ENCODE results near the gene MAFF.
A peak's percentile ranks its signal among the peaks of the same experiment; 100 is the strongest.
"Not testable (repeated sequence)": the region's sequence is repeated elsewhere in the genome, so short reads cannot be mapped to it uniquely, and the experiment has no call there.

Gene MAFF

GRCh38 chr22:38201711-38202436 is at the start of gene MAFF:
MAFF (plus strand) TSS chr22:38201994; CDS start chr22:38213854, 11,860 bp downstream.
- ATAC-seq (ENCODE audit: low read depth) (peak; percentile 76), DNase-seq (ENCODE audit: low spot score) (peak; percentile 90)
- no peaks in the 10 kb centered on the region for H3K9me3 ChIP-seq (ENCODE audit: severe bottlenecking)
- no peaks in the 10 kb centered on the region for H3K27me3 ChIP-seq (ENCODE audit: insufficient read depth, poor library complexity, severe bottlenecking)
- TF ChIP-seq CTCF (IDR thresholded peaks at IDR 0.05; ENCODE audit: poor library complexity, severe bottlenecking): no peak
- 0 out of 2 replicates have a peak, but pooled peaks cover 6% of the 10 kb centered on the region for H3K36me3 ChIP-seq (ENCODE audit: low read depth)
- peak within 1 kb of the TSS; percentile 71 for H3K4me3 ChIP-seq (ENCODE audit: severe bottlenecking)
- H3K4me1 ChIP-seq (ENCODE audit: insufficient read depth, poor library complexity, severe bottlenecking): peaks cover 7% of the 10 kb centered on the region
- H3K27ac ChIP-seq (ENCODE audit: poor library complexity, severe bottlenecking): peak within 1 kb of the TSS; percentile 91

DNA sequence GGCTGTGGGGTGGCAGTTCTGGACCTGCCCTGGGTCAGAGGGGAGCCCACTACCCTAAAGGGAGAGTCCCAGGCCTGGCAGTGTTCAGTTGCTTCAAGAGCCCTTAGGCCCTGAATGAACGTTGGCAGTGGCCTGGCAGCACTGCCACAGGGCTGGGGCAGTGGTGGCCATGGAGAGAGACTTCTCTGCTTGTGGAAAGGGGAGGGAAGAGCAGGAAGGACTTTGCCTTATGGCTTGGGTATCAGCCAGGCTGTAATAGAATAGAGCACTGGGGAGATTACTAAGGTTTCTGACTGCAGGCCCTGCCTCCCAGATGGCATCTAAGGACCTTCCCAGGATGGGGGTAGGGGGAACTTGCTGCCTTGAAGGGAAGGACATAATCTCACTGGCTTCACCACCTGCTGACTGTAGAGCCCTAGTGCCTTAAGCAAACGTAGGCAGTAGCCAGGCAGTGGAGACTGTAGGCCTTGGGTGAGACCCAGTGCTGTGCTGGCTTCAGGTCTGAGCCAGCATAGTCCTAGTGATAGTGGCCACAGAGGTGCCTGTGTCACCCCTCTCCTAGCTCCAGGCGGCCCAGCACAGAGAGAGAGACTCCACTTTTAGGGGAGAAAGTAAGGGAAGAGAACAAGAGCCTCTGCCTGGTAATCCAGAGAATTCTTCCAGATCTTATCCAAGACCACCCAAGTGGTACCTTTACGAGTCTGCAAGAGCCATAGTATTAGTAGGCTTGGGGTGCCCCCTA is 47.8 kb upstream of the MAFF start:
- DNase-seq (ENCODE audit: low spot score) (no peak), ATAC-seq (ENCODE audit: low read depth) (no peak; the same call in 2 of the 3 replicates)
- Histone ChIP-seq H3K9me3 (ENCODE audit: severe bottlenecking) (no peaks in the 10 kb centered on the region), H3K4me3 (ENCODE audit: severe bottlenecking) (no peak overlapping the region), H3K27me3 (ENCODE audit: insufficient read depth, poor library complexity, severe bottlenecking) (no peaks in the 10 kb centered on the region), H3K4me1 (ENCODE audit: insufficient read depth, poor library complexity, severe bottlenecking) (no peaks in the 10 kb centered on the region), H3K36me3 (ENCODE audit: low read depth) (0 out of 2 replicates have a peak, but pooled peaks cover 2% of the 10 kb centered on the region), H3K27ac (ENCODE audit: poor library complexity, severe bottlenecking) (no peak overlapping the region)
- TF ChIP-seq CTCF (IDR thresholded peaks at IDR 0.05; ENCODE audit: poor library complexity, severe bottlenecking): peak; percentile 42

- not testable (repeated sequence) for H3K36me3 ChIP-seq (ENCODE audit: low read depth); DNase-seq (ENCODE audit: low spot score); H3K27ac ChIP-seq (ENCODE audit: poor library complexity, severe bottlenecking); H3K4me3 ChIP-seq (ENCODE audit: severe bottlenecking); H3K9me3 ChIP-seq (ENCODE audit: severe bottlenecking); ATAC-seq (ENCODE audit: low read depth); H3K4me1 ChIP-seq (ENCODE audit: insufficient read depth, poor library complexity, severe bottlenecking); H3K27me3 ChIP-seq (ENCODE audit: insufficient read depth, poor library complexity, severe bottlenecking)
- TF ChIP-seq CTCF (IDR thresholded peaks at IDR 0.05; ENCODE audit: poor library complexity, severe bottlenecking): peak; percentile 4
Measured at GRCh38 chr22:38154563-38154915, 47.3 kb upstream of the MAFF start.

DNA sequence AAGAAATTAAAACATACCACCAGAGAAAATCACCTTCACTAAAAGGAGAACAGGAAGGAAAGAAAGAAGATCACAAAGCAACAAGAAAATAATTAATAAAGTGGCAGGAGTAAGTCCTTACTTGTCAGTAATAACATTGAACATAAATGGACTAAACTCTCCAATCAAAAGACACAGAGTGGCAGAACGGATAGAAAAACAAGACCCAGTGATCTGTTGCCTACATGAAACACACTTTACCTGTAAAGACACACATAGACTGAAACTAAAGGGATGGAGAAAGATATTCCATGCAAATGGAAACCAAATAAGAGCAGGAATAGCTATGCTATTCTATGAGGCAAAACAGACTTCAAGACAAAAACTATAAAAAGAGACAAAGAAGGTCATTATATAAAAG is 46.1 kb upstream of the MAFF start:
- Histone ChIP-seq H3K27ac (ENCODE audit: poor library complexity, severe bottlenecking) (no peak overlapping the region), H3K36me3 (ENCODE audit: low read depth) (no peaks in the 10 kb centered on the region), H3K9me3 (ENCODE audit: severe bottlenecking) (no peaks in the 10 kb centered on the region), H3K4me1 (ENCODE audit: insufficient read depth, poor library complexity, severe bottlenecking) (no peaks in the 10 kb centered on the region), H3K4me3 (ENCODE audit: severe bottlenecking) (no peak overlapping the region), H3K27me3 (ENCODE audit: insufficient read depth, poor library complexity, severe bottlenecking) (no peaks in the 10 kb centered on the region)
- no peak for TF ChIP-seq CTCF (IDR thresholded peaks at IDR 0.05; ENCODE audit: poor library complexity, severe bottlenecking)
- ATAC-seq (ENCODE audit: low read depth): no peak
- no peak for DNase-seq (ENCODE audit: low spot score)
